GM12878 (cell line): ENCODE measurements around the gene PLXDC1. TPM values are rescaled to one million over a fixed set of nuclear protein-coding genes. Genes with fewer than 3 reads are reported as not detected.

Experiments used
- ATAC-seq: fragments of 200-7000 bp; cut with Tn5 transposase; 3 replicates; pipeline ENCODE4 v1.9.1; 2020; ENCODE audit warnings: mild to moderate bottlenecking, moderate library complexity
- BruUV-seq: library from RNA; stranded (reverse); fragments of 400-500 nt; replicated peaks from 2 replicates; lab custom pipeline; 2021; lab: Mats Ljungman, UMichigan
- CTCF ChIA-PET: fragments of 300-600 bp; sonication (Branson Sonifier 250); formaldehyde crosslinking; extraction: SDS; loops from one replicate; lab custom pipeline; 2021; ENCODE audit warnings: inconsistent platforms; lab: Yijun Ruan, JAX
- POLR2A ChIA-PET: fragments of 350-600 bp; formaldehyde crosslinking; extraction: SDS; loops from one replicate; lab custom pipeline; 2021; ENCODE audit warnings: inconsistent platforms; lab: Charles Lee
- RAD21 ChIA-PET: fragments of 300-600 bp; sonication (Branson Sonifier 250); formaldehyde crosslinking; loops from one replicate; lab custom pipeline; 2023; ENCODE audit warnings: antibody characterized with exemption; ENCODE audit not compliant: unreplicated experiment; lab: Charles Lee
- SMC1A ChIA-PET: fragments of 300-600 bp; sonication (Branson Sonifier 250); formaldehyde crosslinking; loops from one replicate; lab custom pipeline; 2023; ENCODE audit not compliant: unreplicated experiment, uncharacterized antibody; lab: Charles Lee
- DNase-seq: peaks from one replicate; pipeline ENCODE4 v3.0.0-alpha.2; 2011; ENCODE audit warnings: low read depth, low spot score
- FAIRE-seq: peaks from 3 replicates; lab custom pipeline; 2011; peaks lifted over from hg19 to GRCh38; lab: Jason Lieb, UNC
- H2AFZ ChIP-seq: 2 replicates; pipeline ENCODE4 v1.6.0; 2011; ENCODE audit warnings: low read depth, low read length, control low read depth; ENCODE audit not compliant: control insufficient read depth
- H3K27ac ChIP-seq: 2 replicates; pipeline ENCODE4 v1.5.1; 2011; ENCODE audit warnings: control low read depth; ENCODE audit not compliant: control insufficient read depth, insufficient read depth
- H3K27me3 ChIP-seq, 2 experiments: replicated peaks in 1 of 2; 2 replicates each; pipeline versions ENCODE4 v1.6.0 to v1.6.1; 2011; ENCODE audit warnings: low read length in 1 of 2; ENCODE audit not compliant: control insufficient read depth in 2 of 2, insufficient read depth in 2 of 2
- H3K36me3 ChIP-seq, 2 experiments: 2 replicates each; pipeline ENCODE4 v1.5.1; 2011; ENCODE audit warnings: low read length in 1 of 2; ENCODE audit not compliant: control insufficient read depth in 2 of 2, insufficient read depth in 2 of 2
- H3K4me1 ChIP-seq: 2 replicates; pipeline ENCODE4 v1.6.1; 2011; ENCODE audit warnings: mild to moderate bottlenecking, low read length, moderate library complexity, mixed read lengths; ENCODE audit not compliant: control insufficient read depth, insufficient read depth
- H3K4me2 ChIP-seq: 2 replicates; pipeline ENCODE4 v1.6.0; 2011; ENCODE audit warnings: control low read depth; ENCODE audit not compliant: control insufficient read depth, insufficient read depth
- H3K4me3 ChIP-seq: fragments of 200-600 bp; sonication (generic); 2 replicates; pipeline ENCODE4 v1.5.1; 2016
- H3K79me2 ChIP-seq: 2 replicates; pipeline ENCODE4 v1.6.0; 2011; ENCODE audit warnings: low read length; ENCODE audit not compliant: control insufficient read depth, insufficient read depth
- H3K9ac ChIP-seq: 2 replicates; pipeline ENCODE4 v1.8.0; 2011; ENCODE audit warnings: low read length, control low read depth, mixed read lengths; ENCODE audit not compliant: control insufficient read depth, insufficient read depth
- H3K9me3 ChIP-seq: replicated peaks from 3 replicates; pipeline ENCODE4 v1.5.1; 2011; ENCODE audit warnings: mild to moderate bottlenecking, low read length; ENCODE audit not compliant: control insufficient read depth, insufficient read depth
- H4K20me1 ChIP-seq: 2 replicates; pipeline ENCODE4 v1.6.0; 2011; ENCODE audit not compliant: control insufficient read depth, insufficient read depth
- DPF2 ChIP-seq: fragments of 450-650 bp; IDR thresholded peaks from 2 replicates; pipeline ENCODE4 v1.6.1; 2017; ENCODE audit warnings: mild to moderate bottlenecking
- EZH2 ChIP-seq: IDR thresholded peaks from 2 replicates; pipeline ENCODE4 v1.6.1; 2012; ENCODE audit warnings: low read depth, mild to moderate bottlenecking, control low read depth, inconsistent platforms, low read length, borderline replicate concordance; ENCODE audit not compliant: control insufficient read depth
- MYB ChIP-seq: fragments of 150-350 bp; IDR thresholded peaks from 2 replicates; pipeline ENCODE4 v1.6.1; 2014; ENCODE audit warnings: mild to moderate bottlenecking, low read depth, low read length, borderline replicate concordance
- NFYA ChIP-seq: IDR thresholded peaks from 2 replicates; pipeline ENCODE4 v1.6.1; 2011; ENCODE audit warnings: low read depth, mild to moderate bottlenecking, low read length, improper control_type of control experiment, borderline replicate concordance
- PAX5 ChIP-seq: IDR thresholded peaks from 2 replicates; pipeline ENCODE4 v1.6.1; 2011; ENCODE audit warnings: low read depth, low read length, borderline replicate concordance
- RBBP5 ChIP-seq: fragments of 200-600 bp; sonication (generic); conservative IDR thresholded peaks from 2 replicates; pipeline ENCODE4 v1.6.1; 2016
- SIN3A ChIP-seq: IDR thresholded peaks from 2 replicates; pipeline ENCODE4 v1.6.1; 2012; ENCODE audit warnings: low read depth, low read length, improper control_type of control experiment
- SRF ChIP-seq, 2 experiments: IDR thresholded peaks; 2 replicates each; pipeline ENCODE4 v1.6.1; 2011; ENCODE audit warnings: low read depth in 2 of 2, low read length in 2 of 2, mild to moderate bottlenecking in 1 of 2, moderate library complexity in 1 of 2
- ZNF207 ChIP-seq: fragments of 450-650 bp; IDR thresholded peaks from 2 replicates; pipeline ENCODE4 v1.6.1; 2014; ENCODE audit warnings: antibody characterized with exemption, mild to moderate bottlenecking, borderline replicate concordance
- WGBS: methylation state at CpG from one replicate; pipeline ENCODE4 v1.1.6; 2016; ENCODE audit warnings: low lambda C conversion rate; ENCODE audit not compliant: insufficient replicate concordance, insufficient coverage; ENCODE audit errors: missing lambda C conversion rate; 5-methylcytosine and 5-hydroxymethylcytosine counted together
- in situ Hi-C: fragments of 300-500 bp; cut with MboI; formaldehyde crosslinking; loops from 9 replicates; pipeline ENCODE4 v1.14.3; 2018; ENCODE audit warnings: mixed read lengths
- intact Hi-C: fragments of 100-400 bp; cut with micrococcal nuclease; formaldehyde crosslinking; loops from one replicate; pipeline ENCODE4 v1.14.2; 2022; ENCODE audit not compliant: unreplicated experiment
- polyA plus RNA-seq, 11 experiments: library from polyadenylated mRNA; depleted of rRNA in 4 of 11; unstranded in 6 of 11; stranded (reverse) in 5 of 11; fragments of >200 nt; fragmentation: Nextera tagmentation in 4 of 11; fragmentation: Illumina TruSeq in 1 of 11; extraction: Ambion mirVana in 4 of 11; extraction: Trizol in 1 of 11; gene quantifications; 1 replicate in 1 of 11; 2 replicates in 10 of 11; pipeline versions ENCODE4 v1.2.1 to v1.2.3, GENCODE V29; 2011 to 2016; ENCODE audit warnings: inconsistent platforms in 2 of 11, missing spikeins in 2 of 11, low read depth in 1 of 11
- total RNA-seq, 4 experiments: library from RNA; depleted of rRNA in 3 of 4; stranded (reverse); fragments of >200 nt in 3 of 4; fragmentation: Illumina TruSeq in 1 of 4; extraction: Trizol in 1 of 4; gene quantifications; 2 replicates each; pipeline versions ENCODE4 v1.2.1 to v1.2.3, GENCODE V29; 2013 to 2021
- TF ChIP-seq, protein P1 (sequence below): fragments of 450-650 bp; IDR thresholded peaks from 2 replicates; pipeline ENCODE4 v1.6.1; 2017; ENCODE audit warnings: borderline replicate concordance
- TF ChIP-seq, protein P2 (sequence below): fragments of 450-650 bp; IDR thresholded peaks from 2 replicates; pipeline ENCODE4 v1.6.1; 2017; ENCODE audit warnings: low read depth, mild to moderate bottlenecking, moderate library complexity
- TF ChIP-seq, protein P3 (sequence below): IDR thresholded peaks from 2 replicates; pipeline ENCODE4 v1.6.1; 2012; ENCODE audit warnings: improper control_type of control experiment, low read depth, low read length; ENCODE audit not compliant: insufficient replicate concordance
- TF ChIP-seq, protein P4 (sequence below): IDR thresholded peaks from 2 replicates; pipeline ENCODE4 v1.6.1; 2012; ENCODE audit warnings: low read depth, low read length, improper control_type of control experiment

The PLXDC1 gene
- total and polyA plus RNA-seq, 10 of the 15 experiments (the other 5 are each of a cell fraction or from before 2014, with no cell fraction given), result 0.03 to 0.30 (median 0.22) TPM; not detected in 7

DNA sequence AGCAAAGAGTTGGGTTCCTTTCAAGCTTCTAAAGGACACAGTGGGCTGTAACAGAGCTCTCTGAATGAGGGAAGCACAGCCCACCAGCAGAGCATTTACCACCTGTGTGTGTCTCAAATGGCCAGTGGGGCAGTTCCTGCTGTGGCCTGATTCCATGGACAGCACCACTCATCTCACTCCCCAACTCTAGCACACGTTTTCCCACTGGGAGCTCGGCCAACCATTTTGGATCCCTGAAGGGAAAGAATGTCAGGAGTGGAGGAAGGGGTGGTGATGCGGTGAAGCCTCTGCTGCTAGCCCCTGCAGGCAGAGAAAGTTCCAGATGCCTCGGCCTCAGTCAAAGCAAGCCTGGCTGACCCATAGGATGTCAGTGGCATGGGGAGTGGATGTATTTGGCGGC is 86.6 kb downstream of the PLXDC1 start:
- no peaks in the 10 kb centered on the region for H3K36me3 ChIP-seq
- intact Hi-C loops (no loop called here), in situ Hi-C loops (no loop called here)
- no peak overlapping the region for H3K9ac ChIP-seq
- ATAC-seq (no peak), DNase-seq (no peak), FAIRE-seq (no peak)
- H3K4me2 ChIP-seq, result no peak overlapping the region
- H4K20me1 ChIP-seq, result no peaks in the 10 kb centered on the region
- H3K4me1 ChIP-seq, result no peaks in the 10 kb centered on the region
- 32% methylated on average over 5 of the region's 5 CpGs for WGBS
- CTCF ChIA-PET, result interaction anchor here (0.6 to 1.0 kb wide), 2 partner anchors 28 to 110 kb away, joined by 3 to 6 read pairs; no protein-coding TSS in a partner anchor
- no TSS peak for BruUV-seq
- no peak overlapping the region for H3K4me3 ChIP-seq
- H3K27me3 ChIP-seq, result peaks cover 0 to 5% of the 10 kb centered on the region in 2 experiments; a peak in 2 of 4 replicates
- TF ChIP-seq DPF2 (no peak), EZH2 (no peak), SRF (IDR thresholded peaks at IDR 0.05; ENCODE audit: low read depth in 2 of 2, low read length in 2 of 2) (no peak), RBBP5 (no peak), MYB (no peak), SIN3A (no peak), ZNF207 (no peak), PAX5 (no peak), NFYA (no peak)
- TF ChIP-seq, protein P1, sequence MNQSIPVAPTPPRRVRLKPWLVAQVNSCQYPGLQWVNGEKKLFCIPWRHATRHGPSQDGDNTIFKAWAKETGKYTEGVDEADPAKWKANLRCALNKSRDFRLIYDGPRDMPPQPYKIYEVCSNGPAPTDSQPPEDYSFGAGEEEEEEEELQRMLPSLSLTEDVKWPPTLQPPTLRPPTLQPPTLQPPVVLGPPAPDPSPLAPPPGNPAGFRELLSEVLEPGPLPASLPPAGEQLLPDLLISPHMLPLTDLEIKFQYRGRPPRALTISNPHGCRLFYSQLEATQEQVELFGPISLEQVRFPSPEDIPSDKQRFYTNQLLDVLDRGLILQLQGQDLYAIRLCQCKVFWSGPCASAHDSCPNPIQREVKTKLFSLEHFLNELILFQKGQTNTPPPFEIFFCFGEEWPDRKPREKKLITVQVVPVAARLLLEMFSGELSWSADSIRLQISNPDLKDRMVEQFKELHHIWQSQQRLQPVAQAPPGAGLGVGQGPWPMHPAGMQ, result no peak
- TF ChIP-seq, protein P2, sequence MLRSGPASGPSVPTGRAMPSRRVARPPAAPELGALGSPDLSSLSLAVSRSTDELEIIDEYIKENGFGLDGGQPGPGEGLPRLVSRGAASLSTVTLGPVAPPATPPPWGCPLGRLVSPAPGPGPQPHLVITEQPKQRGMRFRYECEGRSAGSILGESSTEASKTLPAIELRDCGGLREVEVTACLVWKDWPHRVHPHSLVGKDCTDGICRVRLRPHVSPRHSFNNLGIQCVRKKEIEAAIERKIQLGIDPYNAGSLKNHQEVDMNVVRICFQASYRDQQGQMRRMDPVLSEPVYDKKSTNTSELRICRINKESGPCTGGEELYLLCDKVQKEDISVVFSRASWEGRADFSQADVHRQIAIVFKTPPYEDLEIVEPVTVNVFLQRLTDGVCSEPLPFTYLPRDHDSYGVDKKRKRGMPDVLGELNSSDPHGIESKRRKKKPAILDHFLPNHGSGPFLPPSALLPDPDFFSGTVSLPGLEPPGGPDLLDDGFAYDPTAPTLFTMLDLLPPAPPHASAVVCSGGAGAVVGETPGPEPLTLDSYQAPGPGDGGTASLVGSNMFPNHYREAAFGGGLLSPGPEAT, result no peak
- TF ChIP-seq, protein P3, sequence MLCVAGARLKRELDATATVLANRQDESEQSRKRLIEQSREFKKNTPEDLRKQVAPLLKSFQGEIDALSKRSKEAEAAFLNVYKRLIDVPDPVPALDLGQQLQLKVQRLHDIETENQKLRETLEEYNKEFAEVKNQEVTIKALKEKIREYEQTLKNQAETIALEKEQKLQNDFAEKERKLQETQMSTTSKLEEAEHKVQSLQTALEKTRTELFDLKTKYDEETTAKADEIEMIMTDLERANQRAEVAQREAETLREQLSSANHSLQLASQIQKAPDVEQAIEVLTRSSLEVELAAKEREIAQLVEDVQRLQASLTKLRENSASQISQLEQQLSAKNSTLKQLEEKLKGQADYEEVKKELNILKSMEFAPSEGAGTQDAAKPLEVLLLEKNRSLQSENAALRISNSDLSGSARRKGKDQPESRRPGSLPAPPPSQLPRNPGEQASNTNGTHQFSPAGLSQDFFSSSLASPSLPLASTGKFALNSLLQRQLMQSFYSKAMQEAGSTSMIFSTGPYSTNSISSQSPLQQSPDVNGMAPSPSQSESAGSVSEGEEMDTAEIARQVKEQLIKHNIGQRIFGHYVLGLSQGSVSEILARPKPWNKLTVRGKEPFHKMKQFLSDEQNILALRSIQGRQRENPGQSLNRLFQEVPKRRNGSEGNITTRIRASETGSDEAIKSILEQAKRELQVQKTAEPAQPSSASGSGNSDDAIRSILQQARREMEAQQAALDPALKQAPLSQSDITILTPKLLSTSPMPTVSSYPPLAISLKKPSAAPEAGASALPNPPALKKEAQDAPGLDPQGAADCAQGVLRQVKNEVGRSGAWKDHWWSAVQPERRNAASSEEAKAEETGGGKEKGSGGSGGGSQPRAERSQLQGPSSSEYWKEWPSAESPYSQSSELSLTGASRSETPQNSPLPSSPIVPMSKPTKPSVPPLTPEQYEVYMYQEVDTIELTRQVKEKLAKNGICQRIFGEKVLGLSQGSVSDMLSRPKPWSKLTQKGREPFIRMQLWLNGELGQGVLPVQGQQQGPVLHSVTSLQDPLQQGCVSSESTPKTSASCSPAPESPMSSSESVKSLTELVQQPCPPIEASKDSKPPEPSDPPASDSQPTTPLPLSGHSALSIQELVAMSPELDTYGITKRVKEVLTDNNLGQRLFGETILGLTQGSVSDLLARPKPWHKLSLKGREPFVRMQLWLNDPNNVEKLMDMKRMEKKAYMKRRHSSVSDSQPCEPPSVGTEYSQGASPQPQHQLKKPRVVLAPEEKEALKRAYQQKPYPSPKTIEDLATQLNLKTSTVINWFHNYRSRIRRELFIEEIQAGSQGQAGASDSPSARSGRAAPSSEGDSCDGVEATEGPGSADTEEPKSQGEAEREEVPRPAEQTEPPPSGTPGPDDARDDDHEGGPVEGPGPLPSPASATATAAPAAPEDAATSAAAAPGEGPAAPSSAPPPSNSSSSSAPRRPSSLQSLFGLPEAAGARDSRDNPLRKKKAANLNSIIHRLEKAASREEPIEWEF, result no peak
- TF ChIP-seq, protein P4, sequence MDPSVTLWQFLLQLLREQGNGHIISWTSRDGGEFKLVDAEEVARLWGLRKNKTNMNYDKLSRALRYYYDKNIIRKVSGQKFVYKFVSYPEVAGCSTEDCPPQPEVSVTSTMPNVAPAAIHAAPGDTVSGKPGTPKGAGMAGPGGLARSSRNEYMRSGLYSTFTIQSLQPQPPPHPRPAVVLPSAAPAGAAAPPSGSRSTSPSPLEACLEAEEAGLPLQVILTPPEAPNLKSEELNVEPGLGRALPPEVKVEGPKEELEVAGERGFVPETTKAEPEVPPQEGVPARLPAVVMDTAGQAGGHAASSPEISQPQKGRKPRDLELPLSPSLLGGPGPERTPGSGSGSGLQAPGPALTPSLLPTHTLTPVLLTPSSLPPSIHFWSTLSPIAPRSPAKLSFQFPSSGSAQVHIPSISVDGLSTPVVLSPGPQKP, result no peak
- SMC1A ChIA-PET, result interaction anchor here (1.0 kb wide), 1 partner anchor 90 kb away, joined by 3 read pairs; no protein-coding TSS in a partner anchor
- no peak overlapping the region for H2AFZ ChIP-seq
- H3K27ac ChIP-seq, result no peak overlapping the region
- RAD21 ChIA-PET, result interaction anchor here (1.6 kb wide), 1 partner anchor 82 kb away, joined by 7 read pairs; no protein-coding TSS in a partner anchor
- H3K79me2 ChIP-seq, result no peaks in the 10 kb centered on the region
- H3K9me3 ChIP-seq, result no peaks in the 10 kb centered on the region
- POLR2A ChIA-PET, result interaction anchor here (0.5 to 0.7 kb wide), 3 partner anchors 105 to 633 kb away, joined by 3 to 4 read pairs (median 4); partner anchors contain the start of gene LASP1NB
